Measurements from ENCODE around the gene TRAF3IP1.

TRAF3IP1 gene

DNA sequence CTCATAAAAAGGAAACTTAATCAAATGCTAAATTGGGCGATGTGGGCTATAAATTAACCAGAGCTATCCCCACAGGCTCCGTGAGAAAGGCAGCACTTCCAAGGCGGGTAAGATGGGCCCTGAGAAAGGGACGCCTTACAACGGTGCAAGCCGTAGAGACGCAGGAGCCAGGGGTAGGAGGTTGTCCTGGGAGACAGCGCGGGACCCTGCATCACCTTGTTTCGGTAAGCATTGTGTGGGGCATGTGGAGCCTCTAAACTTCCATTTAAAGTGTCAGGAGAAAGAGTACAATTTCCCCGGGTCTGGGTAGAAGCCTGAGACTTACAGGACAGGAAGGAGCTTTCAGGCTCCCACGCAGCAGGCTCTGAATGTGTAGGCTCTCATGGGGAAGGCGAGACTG is 30.7 kb upstream of the TRAF3IP1 start:
- peak overlapping the region; percentile 69; the same call in 1 of the 2 replicates for H3K9ac ChIP-seq (ENCODE audit: low read depth, low read length)
- H3K4me3 ChIP-seq (ENCODE audit: low read length): peak overlapping the region; percentile 76
- H3K36me3 ChIP-seq (ENCODE audit: insufficient read depth, low read depth, low read length): no peaks in the 10 kb centered on the region
- H3K4me1 ChIP-seq (ENCODE audit: insufficient read depth, low read length): peaks cover 24% of the 10 kb centered on the region
- no peak overlapping the region for H3K27ac ChIP-seq (ENCODE audit: low read length)
- peaks cover 22% of the 10 kb centered on the region; the same call in 1 of the 2 replicates for H3K27me3 ChIP-seq (ENCODE audit: insufficient read depth, low read length)
- H3K9me3 ChIP-seq (ENCODE audit: insufficient read depth, low read depth, low read length): no peaks in the 10 kb centered on the region

DNA sequence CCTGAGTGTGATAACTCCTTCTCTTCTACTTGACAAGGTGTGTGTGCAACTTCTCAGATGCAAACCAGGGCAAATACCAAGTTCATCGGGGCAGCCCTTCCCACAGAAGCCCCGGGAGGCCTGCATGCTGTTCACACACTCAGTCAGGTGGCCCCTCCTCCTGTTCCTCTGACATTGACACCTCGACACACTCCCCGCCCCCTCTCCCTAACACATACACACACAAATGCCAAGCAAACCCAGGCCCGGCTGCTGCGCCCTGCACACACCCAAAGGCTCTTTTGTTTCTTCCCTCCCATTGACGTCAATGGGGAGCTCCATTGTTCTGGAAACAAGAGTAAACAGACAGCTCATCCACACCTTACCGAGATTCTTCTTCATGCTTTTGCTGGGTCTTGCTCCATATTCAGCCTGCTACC is 30.2 kb upstream of the TRAF3IP1 start:
- peak overlapping the region; percentile 76; the same call in 1 of the 2 replicates for H3K4me3 ChIP-seq (ENCODE audit: low read length)
- peaks cover 24% of the 10 kb centered on the region for H3K4me1 ChIP-seq (ENCODE audit: insufficient read depth, low read length)
- H3K9me3 ChIP-seq (ENCODE audit: insufficient read depth, low read depth, low read length): no peaks in the 10 kb centered on the region
- H3K36me3 ChIP-seq (ENCODE audit: insufficient read depth, low read depth, low read length): no peaks in the 10 kb centered on the region
- H3K27me3 ChIP-seq (ENCODE audit: insufficient read depth, low read length): peaks cover 22% of the 10 kb centered on the region
- H3K27ac ChIP-seq (ENCODE audit: low read length): no peak overlapping the region
- no peak overlapping the region for H3K9ac ChIP-seq (ENCODE audit: low read depth, low read length)

DNA sequence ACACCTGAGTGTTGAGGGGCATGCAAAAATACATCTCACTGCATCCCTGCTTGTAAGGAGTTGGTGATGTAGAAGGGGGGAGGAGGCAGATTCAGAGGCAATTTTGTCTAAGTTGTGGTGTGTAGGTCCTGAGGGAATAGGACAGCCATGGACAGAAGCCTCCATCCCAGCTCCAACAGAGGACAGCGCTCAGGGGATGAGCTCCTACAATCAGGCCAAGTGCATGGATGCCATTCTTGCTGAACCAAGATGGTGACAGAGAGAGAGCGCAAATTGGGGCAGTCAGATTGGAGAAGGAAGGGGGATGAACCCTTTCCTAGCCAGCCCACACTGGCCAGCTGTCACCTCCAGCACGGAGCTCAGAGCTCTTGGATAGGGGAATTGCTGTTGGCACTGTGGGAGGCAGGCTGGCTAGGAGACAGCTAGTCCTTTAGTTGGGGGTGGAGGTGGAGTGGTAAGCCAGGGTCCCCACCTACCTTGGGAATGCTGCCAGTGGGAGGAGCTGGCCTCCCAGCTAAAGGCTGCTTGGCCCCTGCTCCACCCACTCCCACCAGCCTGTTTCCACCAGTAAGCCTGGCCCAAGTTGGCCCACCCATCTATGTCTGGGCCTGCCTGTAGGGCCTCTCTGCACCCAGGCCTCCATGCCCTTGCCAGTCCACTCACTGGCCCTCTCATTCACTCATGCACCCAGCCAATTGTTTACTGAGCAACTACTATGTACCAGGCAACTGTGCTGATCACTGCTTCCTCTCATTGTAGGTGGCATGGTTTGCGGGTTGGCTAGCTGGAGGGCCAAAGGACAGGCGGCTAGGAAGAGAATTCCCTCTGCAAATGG is 29.4 kb upstream of the TRAF3IP1 start:
- no peak overlapping the region for H3K9ac ChIP-seq (ENCODE audit: low read depth, low read length)
- H3K9me3 ChIP-seq (ENCODE audit: insufficient read depth, low read depth, low read length): no peaks in the 10 kb centered on the region
- no peak overlapping the region for H3K4me3 ChIP-seq (ENCODE audit: low read length)
- no peak overlapping the region for H3K27ac ChIP-seq (ENCODE audit: low read length)
- H3K27me3 ChIP-seq (ENCODE audit: insufficient read depth, low read length): peaks cover 22% of the 10 kb centered on the region
- peaks cover 17% of the 10 kb centered on the region; the same call in 1 of the 2 replicates for H3K4me1 ChIP-seq (ENCODE audit: insufficient read depth, low read length)
- H3K36me3 ChIP-seq (ENCODE audit: insufficient read depth, low read depth, low read length): no peaks in the 10 kb centered on the region

DNA sequence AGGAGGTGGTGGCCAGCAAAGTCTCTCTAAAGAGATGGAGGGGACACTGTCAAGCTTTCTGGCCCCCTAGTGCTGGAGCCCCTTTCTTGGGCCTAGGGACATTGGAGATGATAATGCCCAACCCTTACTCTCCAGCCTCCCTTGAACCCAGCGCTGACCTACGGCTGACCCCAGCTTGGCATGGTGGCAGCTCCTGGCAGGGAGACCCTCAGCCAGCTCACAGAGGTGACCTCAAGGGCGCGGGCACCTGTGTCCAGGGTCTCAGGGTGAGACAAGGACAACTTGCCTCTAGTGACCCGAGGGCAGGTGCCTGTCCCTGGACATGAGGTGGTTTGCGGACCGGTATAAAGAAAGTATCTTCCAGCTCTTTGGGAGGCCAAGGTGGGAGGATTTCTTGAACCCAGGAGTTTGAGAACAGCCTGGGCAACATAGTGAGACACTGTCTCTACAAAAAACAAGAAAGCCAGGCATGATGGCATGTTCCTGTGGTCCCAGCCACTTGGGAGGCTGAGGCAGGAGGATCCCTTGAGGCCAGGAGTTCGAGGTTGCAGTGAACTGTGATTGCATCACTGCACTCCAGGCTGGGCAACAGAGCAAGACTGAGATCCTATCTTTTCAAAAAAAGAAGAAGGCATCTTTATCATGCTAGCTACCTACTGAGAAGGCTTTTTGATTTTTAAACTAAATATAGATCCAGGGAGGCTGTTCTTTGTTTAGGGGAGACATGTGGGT is 28.6 kb upstream of the TRAF3IP1 start:
- Histone ChIP-seq H3K27ac (ENCODE audit: low read length) (no peak overlapping the region), H3K36me3 (ENCODE audit: insufficient read depth, low read depth, low read length) (no peaks in the 10 kb centered on the region), H3K4me3 (ENCODE audit: low read length) (no peak overlapping the region), H3K4me1 (ENCODE audit: insufficient read depth, low read length) (peaks cover 14% of the 10 kb centered on the region; the same call in 1 of the 2 replicates), H3K27me3 (ENCODE audit: insufficient read depth, low read length) (peaks cover 20% of the 10 kb centered on the region), H3K9ac (ENCODE audit: low read depth, low read length) (no peak overlapping the region), H3K9me3 (ENCODE audit: insufficient read depth, low read depth, low read length) (no peaks in the 10 kb centered on the region)

DNA sequence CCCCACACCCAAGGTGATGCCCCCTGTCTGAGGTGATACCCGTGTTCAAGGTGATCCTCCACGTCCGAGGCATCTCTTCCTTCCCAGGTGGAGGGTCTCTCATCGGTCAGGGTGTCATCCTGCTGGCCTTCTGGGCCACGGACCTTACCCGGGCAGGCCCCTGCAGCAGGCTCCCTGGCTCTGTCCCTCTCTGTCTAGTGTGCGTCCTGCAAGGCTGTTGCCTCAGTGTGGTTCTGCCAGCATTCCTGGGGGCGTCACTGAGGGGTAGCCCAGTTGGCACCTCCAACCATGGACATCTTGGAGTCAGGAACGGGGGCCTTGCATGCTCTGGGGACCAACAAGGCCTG is 26.3 kb upstream of the TRAF3IP1 start:
- Histone ChIP-seq H3K27me3 (ENCODE audit: insufficient read depth, low read length) (peaks cover 6% of the 10 kb centered on the region), H3K36me3 (ENCODE audit: insufficient read depth, low read depth, low read length) (no peaks in the 10 kb centered on the region), H3K9ac (ENCODE audit: low read depth, low read length) (no peak overlapping the region), H3K27ac (ENCODE audit: low read length) (no peak overlapping the region), H3K4me3 (ENCODE audit: low read length) (no peak overlapping the region), H3K9me3 (ENCODE audit: insufficient read depth, low read depth, low read length) (no peaks in the 10 kb centered on the region), H3K4me1 (ENCODE audit: insufficient read depth, low read length) (peaks cover 11% of the 10 kb centered on the region; the same call in 1 of the 2 replicates)

DNA sequence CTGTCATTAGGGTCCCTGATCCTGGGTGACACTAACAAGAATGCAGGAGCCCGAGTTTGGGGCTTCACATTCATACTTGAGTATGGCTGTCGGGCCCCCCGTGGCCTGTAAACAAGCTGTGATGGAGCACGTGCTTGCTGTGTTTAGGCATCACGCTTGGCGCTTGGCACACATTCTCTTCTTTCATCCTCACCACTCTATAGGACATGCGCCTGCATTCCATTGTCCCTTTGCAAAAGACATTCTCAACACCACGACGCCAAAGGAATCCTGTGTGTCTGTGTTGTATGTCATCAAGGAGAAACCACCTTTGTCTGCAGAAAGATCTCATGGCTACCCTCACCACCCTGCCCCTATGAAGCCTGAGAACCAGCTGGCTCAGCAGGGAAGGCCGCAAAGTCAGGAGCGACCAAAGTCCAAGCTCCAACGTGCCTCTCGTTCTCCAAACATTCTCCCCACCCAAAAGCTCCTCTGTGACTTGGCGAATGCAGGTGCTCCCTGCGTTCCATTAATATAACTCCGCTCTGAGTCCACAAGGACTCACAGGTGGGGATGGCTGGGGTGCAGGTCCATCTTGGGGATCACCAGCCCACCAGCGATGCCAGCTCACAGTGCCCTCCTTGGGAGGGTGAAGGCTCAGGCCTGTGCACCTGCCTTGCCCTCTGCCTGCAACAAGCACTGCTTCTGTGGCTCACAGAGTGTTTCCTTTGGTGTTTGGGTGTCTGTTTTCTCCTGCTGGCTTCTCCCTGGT is 25.8 kb upstream of the TRAF3IP1 start:
- no peak overlapping the region for H3K27ac ChIP-seq (ENCODE audit: low read length)
- no peak overlapping the region for H3K4me3 ChIP-seq (ENCODE audit: low read length)
- peaks cover 7% of the 10 kb centered on the region; the same call in 1 of the 2 replicates for H3K4me1 ChIP-seq (ENCODE audit: insufficient read depth, low read length)
- H3K9ac ChIP-seq (ENCODE audit: low read depth, low read length): no peak overlapping the region
- H3K27me3 ChIP-seq (ENCODE audit: insufficient read depth, low read length): peaks cover 3% of the 10 kb centered on the region
- no peaks in the 10 kb centered on the region for H3K36me3 ChIP-seq (ENCODE audit: insufficient read depth, low read depth, low read length)
- no peaks in the 10 kb centered on the region for H3K9me3 ChIP-seq (ENCODE audit: insufficient read depth, low read depth, low read length)

DNA sequence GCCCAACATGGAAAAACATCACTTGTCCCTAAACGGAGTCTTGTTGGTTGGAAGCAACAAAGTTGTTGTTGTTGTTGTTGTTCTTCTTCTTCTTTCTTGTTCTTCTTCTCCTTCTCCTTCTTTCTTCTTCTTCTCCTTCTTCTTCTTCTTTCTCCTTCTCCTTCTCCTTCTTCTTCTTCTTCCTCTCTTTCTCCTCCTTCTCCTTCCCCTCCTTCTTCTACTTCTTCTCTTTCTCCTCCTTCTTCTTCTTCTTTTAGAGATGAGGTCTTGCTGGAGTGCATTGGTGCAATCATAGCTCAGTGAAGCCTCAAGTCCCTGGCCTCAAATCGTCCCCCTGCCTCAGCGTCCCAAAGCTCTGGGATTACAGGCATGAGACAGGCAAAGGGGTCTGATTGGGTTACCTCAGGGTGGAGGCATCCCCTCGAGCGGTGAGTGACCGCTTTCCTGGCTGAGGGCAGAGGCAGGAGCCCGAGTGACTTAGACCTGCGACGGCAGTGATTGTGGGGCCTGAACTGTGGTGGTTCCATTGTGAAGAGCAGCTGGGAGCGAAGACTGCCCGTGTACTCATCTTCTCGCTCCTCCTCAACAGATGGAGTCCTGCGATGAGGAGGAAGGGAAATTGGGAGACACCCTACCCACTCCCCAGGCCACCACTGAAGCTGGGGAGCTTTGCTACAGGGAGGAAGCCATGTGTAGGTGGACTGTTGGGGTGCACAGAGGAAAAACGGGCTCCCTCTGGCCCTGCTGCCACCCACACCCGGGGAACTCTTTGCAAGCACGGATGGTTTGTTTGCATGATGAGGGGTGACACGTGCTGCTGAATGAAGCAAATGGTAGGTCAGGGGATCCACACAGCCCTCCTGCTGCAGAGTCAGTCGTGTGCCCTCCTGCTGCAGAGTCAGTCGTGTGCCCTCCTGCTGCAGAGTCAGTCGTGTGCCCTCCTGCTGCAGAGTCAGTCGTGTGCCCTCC is 24.9 kb upstream of the TRAF3IP1 start:
- no peaks in the 10 kb centered on the region for H3K36me3 ChIP-seq (ENCODE audit: insufficient read depth, low read depth, low read length)
- no peaks in the 10 kb centered on the region for H3K9me3 ChIP-seq (ENCODE audit: insufficient read depth, low read depth, low read length)
- H3K27me3 ChIP-seq (ENCODE audit: insufficient read depth, low read length): no peaks in the 10 kb centered on the region; the same call in none of the 2 replicates
- H3K4me3 ChIP-seq (ENCODE audit: low read length): no peak overlapping the region
- H3K4me1 ChIP-seq (ENCODE audit: insufficient read depth, low read length): peaks cover under 1% of the 10 kb centered on the region; the same call in 1 of the 2 replicates
- H3K9ac ChIP-seq (ENCODE audit: low read depth, low read length): no peak overlapping the region
- no peak overlapping the region for H3K27ac ChIP-seq (ENCODE audit: low read length)

DNA sequence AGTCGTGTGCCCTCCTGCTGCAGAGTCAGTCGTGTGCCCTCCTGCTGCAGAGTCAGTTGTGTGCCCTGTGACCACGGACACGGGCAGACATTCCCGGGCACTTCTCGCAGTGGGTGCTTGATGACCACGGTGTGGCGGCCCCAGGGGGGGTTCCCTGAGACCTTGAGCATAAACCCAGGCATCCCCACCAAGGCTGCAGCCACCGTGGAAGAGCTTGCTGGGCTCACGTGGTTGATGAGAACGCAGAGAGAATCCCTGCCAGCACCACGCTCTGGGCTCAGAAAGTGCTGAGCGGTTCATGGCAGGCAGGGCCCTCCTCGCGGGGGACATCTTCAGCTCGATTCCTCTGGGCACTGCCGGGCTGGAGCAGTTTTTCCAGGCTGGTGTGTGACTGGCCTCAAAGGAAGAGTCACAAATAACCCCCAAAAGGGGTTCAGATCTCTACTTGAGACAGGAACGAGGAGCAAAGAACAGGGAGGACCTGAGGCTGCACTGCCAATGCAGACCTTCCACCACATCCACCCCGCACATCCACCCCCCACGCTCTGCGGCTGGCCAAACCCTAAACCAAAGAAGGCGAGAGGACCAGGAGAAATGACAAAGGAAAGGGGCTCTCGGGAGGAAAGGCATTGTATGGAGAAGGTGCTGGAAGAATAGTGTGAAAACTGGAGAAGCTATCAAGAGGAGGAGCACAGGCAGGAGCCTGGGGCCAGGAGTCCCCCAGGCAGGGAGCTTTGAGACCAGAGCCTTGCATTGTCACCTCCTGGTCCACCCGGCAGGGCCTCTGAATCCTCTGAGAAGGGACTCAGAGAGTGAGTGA is 23.5 kb upstream of the TRAF3IP1 start:
- no peak overlapping the region for H3K4me3 ChIP-seq (ENCODE audit: low read length)
- no peaks in the 10 kb centered on the region for H3K36me3 ChIP-seq (ENCODE audit: insufficient read depth, low read depth, low read length)
- no peaks in the 10 kb centered on the region; the same call in 1 of the 2 replicates for H3K27me3 ChIP-seq (ENCODE audit: insufficient read depth, low read length)
- H3K4me1 ChIP-seq (ENCODE audit: insufficient read depth, low read length): no peaks in the 10 kb centered on the region
- H3K9ac ChIP-seq (ENCODE audit: low read depth, low read length): no peak overlapping the region; the same call in 1 of the 2 replicates
- H3K9me3 ChIP-seq (ENCODE audit: insufficient read depth, low read depth, low read length): no peaks in the 10 kb centered on the region
- H3K27ac ChIP-seq (ENCODE audit: low read length): no peak overlapping the region

DNA sequence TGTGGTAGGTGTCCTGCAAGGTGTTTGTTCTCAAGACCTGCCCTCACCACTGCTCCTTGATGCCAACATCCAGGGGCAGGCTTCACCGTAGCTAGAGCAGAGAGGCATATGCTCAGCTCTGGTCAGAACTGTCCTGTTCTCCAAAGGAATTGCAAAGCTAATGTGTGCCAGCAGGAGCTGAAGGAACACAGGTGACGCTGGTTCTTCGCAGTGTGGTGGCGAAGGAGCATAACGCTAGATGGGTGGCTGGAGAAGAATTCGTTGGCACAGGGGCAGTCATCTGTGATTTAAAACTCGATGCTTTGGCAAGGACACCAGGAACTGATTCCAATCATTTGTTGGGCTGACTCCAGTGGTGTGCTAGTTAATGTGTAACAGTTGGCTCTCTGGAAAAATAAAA is 20.5 kb upstream of the TRAF3IP1 start:
- Histone ChIP-seq H3K4me3 (ENCODE audit: low read length) (no peak overlapping the region), H3K27me3 (ENCODE audit: insufficient read depth, low read length) (no peaks in the 10 kb centered on the region; the same call in 1 of the 2 replicates), H3K9ac (ENCODE audit: low read depth, low read length) (no peak overlapping the region), H3K36me3 (ENCODE audit: insufficient read depth, low read depth, low read length) (no peaks in the 10 kb centered on the region), H3K4me1 (ENCODE audit: insufficient read depth, low read length) (no peaks in the 10 kb centered on the region), H3K9me3 (ENCODE audit: insufficient read depth, low read depth, low read length) (no peaks in the 10 kb centered on the region), H3K27ac (ENCODE audit: low read length) (no peak overlapping the region)

DNA sequence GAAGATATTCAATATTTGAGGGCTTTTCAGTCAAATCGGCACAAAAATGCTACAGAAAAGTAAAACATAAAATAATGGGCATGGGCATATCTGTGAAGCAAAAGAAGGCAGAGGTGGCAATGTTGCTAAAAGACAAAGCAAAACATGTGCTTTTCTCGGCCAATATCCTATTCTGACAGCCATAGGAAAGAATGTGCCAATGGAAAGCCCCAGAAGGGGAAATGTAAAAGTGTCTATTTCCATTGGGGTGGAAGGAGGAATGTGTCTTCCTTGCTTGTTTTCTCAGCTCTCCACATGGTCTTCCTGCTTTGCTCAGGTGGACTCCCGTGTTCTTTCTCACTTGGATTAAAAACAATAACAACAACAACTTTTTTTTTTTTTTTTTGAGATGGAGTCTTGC is 18.2 kb upstream of the TRAF3IP1 start:
- H3K4me1 ChIP-seq (ENCODE audit: insufficient read depth, low read length): no peaks in the 10 kb centered on the region
- H3K9me3 ChIP-seq (ENCODE audit: insufficient read depth, low read depth, low read length): no peaks in the 10 kb centered on the region
- no peaks in the 10 kb centered on the region; the same call in 1 of the 2 replicates for H3K27me3 ChIP-seq (ENCODE audit: insufficient read depth, low read length)
- no peak overlapping the region for H3K9ac ChIP-seq (ENCODE audit: low read depth, low read length)
- no peak overlapping the region for H3K27ac ChIP-seq (ENCODE audit: low read length)
- no peak overlapping the region for H3K4me3 ChIP-seq (ENCODE audit: low read length)
- no peaks in the 10 kb centered on the region for H3K36me3 ChIP-seq (ENCODE audit: insufficient read depth, low read depth, low read length)
